GM12801 (cell line): ENCODE measurements around the gene SST.

Source experiments
- TF ChIP-seq, protein P1 (sequence below): IDR thresholded peaks from one replicate; pipeline ENCODE4 v1.5.1; 2011; ENCODE audit warnings: control low read depth; ENCODE audit not compliant: insufficient read length; ENCODE audit errors: extremely low read depth

The SST gene

DNA sequence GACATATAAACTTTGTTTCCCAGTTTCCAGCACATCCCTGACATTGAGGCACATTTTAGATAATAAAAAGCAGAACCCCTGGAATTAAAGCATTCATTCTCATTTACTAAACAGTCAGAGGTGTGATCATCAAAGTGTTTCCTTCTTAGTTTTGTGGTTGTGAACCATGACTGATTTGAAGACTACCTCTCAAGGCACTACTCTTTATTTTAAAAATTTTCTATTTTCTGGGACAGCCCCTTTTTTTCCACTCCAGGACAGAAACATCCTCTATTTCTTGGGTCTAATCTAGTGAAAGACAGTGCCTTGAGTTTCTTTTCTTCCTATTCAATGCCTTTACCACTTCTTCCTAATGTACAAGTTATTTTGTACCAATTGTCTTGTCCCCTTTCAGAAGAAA, 5.2 kb downstream of the SST start:
- TF ChIP-seq, protein P1, sequence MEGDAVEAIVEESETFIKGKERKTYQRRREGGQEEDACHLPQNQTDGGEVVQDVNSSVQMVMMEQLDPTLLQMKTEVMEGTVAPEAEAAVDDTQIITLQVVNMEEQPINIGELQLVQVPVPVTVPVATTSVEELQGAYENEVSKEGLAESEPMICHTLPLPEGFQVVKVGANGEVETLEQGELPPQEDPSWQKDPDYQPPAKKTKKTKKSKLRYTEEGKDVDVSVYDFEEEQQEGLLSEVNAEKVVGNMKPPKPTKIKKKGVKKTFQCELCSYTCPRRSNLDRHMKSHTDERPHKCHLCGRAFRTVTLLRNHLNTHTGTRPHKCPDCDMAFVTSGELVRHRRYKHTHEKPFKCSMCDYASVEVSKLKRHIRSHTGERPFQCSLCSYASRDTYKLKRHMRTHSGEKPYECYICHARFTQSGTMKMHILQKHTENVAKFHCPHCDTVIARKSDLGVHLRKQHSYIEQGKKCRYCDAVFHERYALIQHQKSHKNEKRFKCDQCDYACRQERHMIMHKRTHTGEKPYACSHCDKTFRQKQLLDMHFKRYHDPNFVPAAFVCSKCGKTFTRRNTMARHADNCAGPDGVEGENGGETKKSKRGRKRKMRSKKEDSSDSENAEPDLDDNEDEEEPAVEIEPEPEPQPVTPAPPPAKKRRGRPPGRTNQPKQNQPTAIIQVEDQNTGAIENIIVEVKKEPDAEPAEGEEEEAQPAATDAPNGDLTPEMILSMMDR = no peak

GRCh38 chr3:187662848-187663409, 7.3 kb downstream of the SST start:
- TF ChIP-seq, protein P1 = no peak

DNA sequence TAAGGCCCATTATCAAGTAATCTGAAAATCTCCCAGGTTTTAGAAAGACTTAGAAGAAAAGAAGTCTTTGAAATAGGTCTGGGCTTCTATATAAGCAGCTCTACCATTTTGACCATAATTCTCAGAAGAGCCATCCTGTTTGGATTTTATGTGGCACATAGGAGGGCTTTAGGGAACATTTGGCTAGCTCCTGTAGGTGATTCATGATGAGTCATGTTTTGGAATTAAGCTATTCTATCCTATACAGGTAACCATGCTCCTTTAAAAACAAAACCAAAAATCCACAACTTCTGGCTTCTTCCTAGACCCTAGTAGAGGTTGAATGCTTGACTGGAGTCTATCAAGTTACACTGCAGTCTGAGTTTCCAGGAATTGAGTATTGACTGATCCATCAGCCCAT, 8.9 kb downstream of the SST start:
- TF ChIP-seq, protein P1 = no peak

DNA sequence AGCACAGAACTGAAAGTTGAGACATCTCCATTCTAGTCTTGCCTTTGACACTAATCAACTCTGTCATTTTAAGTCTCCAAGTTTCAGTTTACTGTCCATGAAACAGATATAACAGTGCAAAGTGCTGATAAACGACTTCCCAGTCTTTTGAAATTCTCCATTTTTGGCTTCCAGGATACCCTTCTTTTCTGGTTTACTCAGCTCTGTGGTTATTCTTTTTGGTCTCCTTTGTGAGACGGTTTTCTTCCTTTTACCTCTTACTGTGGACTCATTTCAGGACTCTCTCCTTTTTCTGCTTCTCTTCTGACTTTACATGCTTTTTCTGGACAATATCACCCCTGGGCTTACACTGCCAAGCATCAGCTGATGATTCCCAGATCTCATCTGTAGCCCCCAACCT, 18.9 kb downstream of the SST start:
- TF ChIP-seq, protein P1 = no peak

DNA sequence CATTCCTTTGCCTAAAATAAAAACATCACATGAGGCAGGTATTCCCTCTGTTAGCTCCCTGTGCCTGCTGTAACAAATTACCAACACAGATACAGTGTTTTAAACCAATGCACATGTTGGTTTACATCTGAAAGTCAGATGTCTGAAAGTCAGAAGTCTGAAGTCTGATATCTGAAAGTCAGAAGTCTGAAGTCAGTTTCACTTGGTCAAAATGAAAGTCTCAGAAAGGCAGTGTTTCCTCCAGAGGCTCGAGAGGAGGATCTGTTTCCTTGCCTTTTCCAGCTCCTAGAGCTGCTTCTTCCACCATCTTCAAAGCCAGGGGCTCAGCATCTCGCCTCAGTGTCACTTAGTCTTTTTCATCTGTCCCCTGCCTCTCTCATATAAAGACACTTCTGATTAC, 22.0 kb downstream of the SST start:
- TF ChIP-seq, protein P1 = no peak

DNA sequence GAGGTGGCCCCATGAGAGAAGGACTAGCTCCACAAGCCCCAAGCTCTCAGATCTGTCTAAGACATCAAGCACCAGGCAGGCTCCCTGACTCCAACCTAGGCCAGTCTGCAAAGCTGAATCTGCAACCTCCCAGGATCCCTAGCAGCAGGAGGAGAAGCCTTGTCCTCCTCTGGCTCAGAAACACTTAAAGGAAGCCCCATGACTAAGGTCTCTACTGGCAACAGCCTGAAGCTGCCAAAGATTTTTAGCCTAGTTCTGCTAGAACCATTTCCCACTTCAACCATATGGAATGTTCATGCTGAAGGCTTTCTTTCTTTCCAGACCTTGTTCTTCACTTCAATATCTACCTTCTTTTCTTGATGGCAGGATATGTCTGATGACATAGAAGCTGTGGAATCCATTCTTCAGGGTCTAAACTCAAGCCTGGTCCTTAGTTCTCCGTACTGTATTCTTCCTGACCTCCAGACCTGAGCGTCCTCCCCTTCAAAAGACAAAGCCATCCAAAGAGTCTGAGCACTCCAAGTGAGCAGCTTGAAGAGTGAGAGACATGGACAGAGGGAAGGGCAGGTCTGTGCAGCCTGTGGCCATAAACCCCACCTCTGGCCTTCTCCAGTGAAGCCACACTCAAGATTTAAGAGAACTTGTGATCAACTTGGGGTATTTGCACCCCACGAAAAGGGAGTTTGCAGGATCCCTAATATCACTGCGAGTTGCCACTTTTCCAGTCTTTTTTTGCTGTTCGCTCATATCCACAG, 23.1 kb downstream of the SST start:
- TF ChIP-seq, protein P1 = no peak

DNA sequence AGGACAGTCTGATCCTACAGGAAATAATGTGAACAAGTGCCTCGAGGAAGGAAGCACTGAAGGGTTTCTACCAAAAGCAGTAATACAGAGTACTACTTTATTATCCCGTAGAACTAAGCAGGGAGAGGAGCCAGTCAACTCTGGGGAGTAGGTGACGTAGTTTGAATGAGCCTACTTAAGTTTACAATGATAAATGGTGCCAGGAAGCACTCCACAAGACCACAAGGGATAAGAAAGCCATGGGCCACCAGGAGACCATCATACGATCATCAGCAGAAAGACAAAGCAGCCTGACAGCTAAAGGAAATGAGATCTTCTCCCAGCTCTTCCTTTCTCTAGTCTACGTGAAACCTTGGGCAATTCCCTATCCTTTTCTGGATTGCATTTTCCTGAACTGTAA, 27.3 kb downstream of the SST start:
- TF ChIP-seq, protein P1 = no peak
